Measurements from ENCODE around the gene SCN5A.

Gene SCN5A

GRCh38 chr3:38586546-38587520 lies 62.7 kb downstream of the SCN5A start:
- no peak for DNase-seq (ENCODE audit: low read depth, low spot score)
- H3K4me3 ChIP-seq (ENCODE audit: low read length), result no peak overlapping the region

GRCh38 chr3:38585791-38586420 lies 63.6 kb downstream of the SCN5A start:
- DNase-seq (ENCODE audit: low read depth, low spot score), result no peak
- no peak overlapping the region for H3K4me3 ChIP-seq (ENCODE audit: low read length)

- H3K4me3 ChIP-seq (ENCODE audit: low read length), result no peak overlapping the region
Measured at GRCh38 chr3:38583688-38584087, 65.8 kb downstream of the SCN5A start.

GRCh38 chr3:38582941-38583645 lies 66.4 kb downstream of the SCN5A start:
- no peak overlapping the region for H3K4me3 ChIP-seq (ENCODE audit: low read length)
- DNase-seq (ENCODE audit: low read depth, low spot score), result no peak

More at GRCh38 chr3:38583688-38584087, 65.8 kb downstream of the SCN5A start:
- no peak for DNase-seq (ENCODE audit: low read depth, low spot score)

- no peak for DNase-seq (ENCODE audit: low read depth, low spot score)
- H3K4me3 ChIP-seq (ENCODE audit: low read length), result no peak overlapping the region
Measured at GRCh38 chr3:38582316-38582715, 67.2 kb downstream of the SCN5A start.

- no peak overlapping the region for H3K4me3 ChIP-seq (ENCODE audit: low read length)
- no peak for DNase-seq (ENCODE audit: low read depth, low spot score)
Measured at GRCh38 chr3:38581774-38582173, 67.7 kb downstream of the SCN5A start.

GRCh38 chr3:38580450-38581382 lies 68.8 kb downstream of the SCN5A start:
- DNase-seq (ENCODE audit: low read depth, low spot score), result no peak
- H3K4me3 ChIP-seq (ENCODE audit: low read length), result no peak overlapping the region

- no peak overlapping the region for H3K4me3 ChIP-seq (ENCODE audit: low read length)
- DNase-seq (ENCODE audit: low read depth, low spot score), result no peak
Measured at GRCh38 chr3:38579551-38580449, 69.7 kb downstream of the SCN5A start.

- H3K4me3 ChIP-seq (ENCODE audit: low read length), result no peak overlapping the region
- no peak for DNase-seq (ENCODE audit: low read depth, low spot score)
Measured at GRCh38 chr3:38579141-38579540, 70.3 kb downstream of the SCN5A start.

GRCh38 chr3:38578551-38578950 lies 70.9 kb downstream of the SCN5A start:
- no peak overlapping the region for H3K4me3 ChIP-seq (ENCODE audit: low read length)
- DNase-seq (ENCODE audit: low read depth, low spot score), result no peak

- no peak for DNase-seq (ENCODE audit: low read depth, low spot score)
- no peak overlapping the region for H3K4me3 ChIP-seq (ENCODE audit: low read length)
Measured at GRCh38 chr3:38578081-38578475, 71.4 kb downstream of the SCN5A start.

GRCh38 chr3:38577371-38578080 lies 72.0 kb downstream of the SCN5A start:
- no peak for DNase-seq (ENCODE audit: low read depth, low spot score)
- no peak overlapping the region for H3K4me3 ChIP-seq (ENCODE audit: low read length)

- no peak for DNase-seq (ENCODE audit: low read depth, low spot score)
Measured at GRCh38 chr3:38576526-38577370, 72.7 kb downstream of the SCN5A start.

GRCh38 chr3:38576131-38576525 lies 73.4 kb downstream of the SCN5A start:
- no peak overlapping the region for H3K4me3 ChIP-seq (ENCODE audit: low read length)
- no peak for DNase-seq (ENCODE audit: low read depth, low spot score)

More at GRCh38 chr3:38576526-38577370, 72.7 kb downstream of the SCN5A start:
- H3K4me3 ChIP-seq (ENCODE audit: low read length), result no peak overlapping the region

- no peak for DNase-seq (ENCODE audit: low read depth, low spot score)
- H3K4me3 ChIP-seq (ENCODE audit: low read length), result no peak overlapping the region
Measured at GRCh38 chr3:38575279-38575843, 74.1 kb downstream of the SCN5A start.

All from Jurkat, Clone E6-1 (cell line).